DOHH2 (cell line): ENCODE measurements around the gene NUDT16L1.
A peak's percentile ranks its signal among the peaks of the same experiment; 100 is the strongest.

Experiments
- H3F3A ChIP-seq: fragments of 200-600 bp; sonication (generic), shearing (Covaris generic); 2 replicates; pipeline ENCODE4 v1.6.0; 2016; ENCODE audit warnings: antibody characterized with exemption, mild to moderate bottlenecking; ENCODE audit not compliant: control insufficient read depth, insufficient read depth
- H3K27ac ChIP-seq: fragments of 200-600 bp; sonication (generic); 2 replicates; pipeline ENCODE4 v1.5.1; 2014; ENCODE audit warnings: low read depth, mild to moderate bottlenecking, low read length, moderate library complexity
- H3K27me3 ChIP-seq: fragments of 200-600 bp; sonication (generic); 2 replicates; pipeline ENCODE4 v1.6.1; 2014; ENCODE audit warnings: mild to moderate bottlenecking, low read length, mixed read lengths; ENCODE audit not compliant: control insufficient read depth
- H3K36me3 ChIP-seq: fragments of 200-600 bp; sonication (generic); 2 replicates; pipeline ENCODE4 v1.6.1; 2014; ENCODE audit warnings: mild to moderate bottlenecking, low read length, moderate library complexity, mixed read lengths; ENCODE audit not compliant: control insufficient read depth
- H3K4me1 ChIP-seq: fragments of 200-600 bp; sonication (generic); 2 replicates; pipeline ENCODE4 v1.6.1; 2014; ENCODE audit warnings: mild to moderate bottlenecking, low read length, mixed read lengths; ENCODE audit not compliant: control insufficient read depth
- H3K4me2 ChIP-seq: fragments of 200-600 bp; sonication (generic); 2 replicates; pipeline ENCODE4 v1.6.0; 2014; ENCODE audit warnings: mild to moderate bottlenecking, low read length, moderate library complexity
- H3K4me3 ChIP-seq: fragments of 200-600 bp; sonication (generic); 2 replicates; pipeline ENCODE4 v1.5.1; 2014; ENCODE audit warnings: mild to moderate bottlenecking, low read length, mixed read lengths
- H3K79me2 ChIP-seq: fragments of 200-600 bp; sonication (generic); 2 replicates; pipeline ENCODE4 v1.6.1; 2014; ENCODE audit warnings: mild to moderate bottlenecking, low read length, mixed read lengths; ENCODE audit not compliant: control insufficient read depth
- H3K9me2 ChIP-seq: fragments of 200-600 bp; sonication (generic); replicated peaks from 2 replicates; pipeline ENCODE4 v1.6.1; 2014; ENCODE audit warnings: mild to moderate bottlenecking, low read length, mixed read lengths; ENCODE audit not compliant: control insufficient read depth
- H3K9me3 ChIP-seq: fragments of 200-600 bp; sonication (generic); 2 replicates; pipeline ENCODE4 v1.6.1; 2014; ENCODE audit warnings: antibody characterized with exemption, low read length, mixed read lengths; ENCODE audit not compliant: control insufficient read depth, insufficient read depth
- H4K20me1 ChIP-seq: fragments of 200-600 bp; sonication (generic); 2 replicates; pipeline ENCODE4 v1.6.0; 2014; ENCODE audit warnings: low read depth, mild to moderate bottlenecking, antibody characterized with exemption, low read length, moderate library complexity; ENCODE audit not compliant: control insufficient read depth, insufficient read depth
- CTCF ChIP-seq: fragments of 200-600 bp; sonication (generic); IDR thresholded peaks from one replicate; pipeline ENCODE4 v1.5.1; 2014; ENCODE audit warnings: antibody characterized with exemption, mild to moderate bottlenecking, low read depth, low read length; ENCODE audit not compliant: poor library complexity, severe bottlenecking
- EZH2phosphoT487 ChIP-seq: fragments of 200-600 bp; sonication (generic); IDR thresholded peaks from 2 replicates; pipeline ENCODE4 v1.6.1; 2017; ENCODE audit warnings: borderline replicate concordance, mild to moderate bottlenecking, antibody characterized with exemption, low read length, moderate library complexity, mixed read lengths

The NUDT16L1 gene

GRCh38 chr16:4691666-4692412 is 1.5 kb upstream of the NUDT16L1 start:
- no peaks in the 10 kb centered on the region for H3K27me3 ChIP-seq
- H3K27ac ChIP-seq, result no peak overlapping the region
- no peak for TF ChIP-seq CTCF
- H3K9me3 ChIP-seq, result no peaks in the 10 kb centered on the region
- peaks cover 15% of the 10 kb centered on the region for H3K4me1 ChIP-seq
- H3K36me3 ChIP-seq, result peaks cover 17% of the 10 kb centered on the region
- H3K4me3 ChIP-seq, result no peak overlapping the region
- H3K4me2 ChIP-seq, result no peak overlapping the region
- H3F3A ChIP-seq, result no peaks in the 10 kb centered on the region
- no peaks in the 10 kb centered on the region for H3K9me2 ChIP-seq
- peaks cover 4% of the 10 kb centered on the region; the same call in 1 of the 2 replicates for H4K20me1 ChIP-seq
- peaks cover 16% of the 10 kb centered on the region for H3K79me2 ChIP-seq

GRCh38 chr16:4692460-4693295 is 684 bp upstream of the NUDT16L1 start:
- H3K4me3 ChIP-seq, result peak overlapping the region; percentile 80

GRCh38 chr16:4693956-4694641 is 737 bp downstream of the NUDT16L1 start:
- peaks cover 4% of the 10 kb centered on the region; the same call in 1 of the 2 replicates for H4K20me1 ChIP-seq
- peaks cover 32% of the 10 kb centered on the region for H3K36me3 ChIP-seq

More at GRCh38 chr16:4692460-4693295, 684 bp upstream of the NUDT16L1 start:
- TF ChIP-seq EZH2phosphoT487, result no peak
- TF ChIP-seq CTCF, result no peak
- no peaks in the 10 kb centered on the region for H3K9me2 ChIP-seq
- H3K9me3 ChIP-seq, result no peaks in the 10 kb centered on the region
- no peaks in the 10 kb centered on the region for H3K27me3 ChIP-seq
- H3K4me1 ChIP-seq, result peaks cover 15% of the 10 kb centered on the region
- H3K27ac ChIP-seq, result no peak overlapping the region
- H3K36me3 ChIP-seq, result peaks cover 24% of the 10 kb centered on the region
- peaks cover 4% of the 10 kb centered on the region; the same call in 1 of the 2 replicates for H4K20me1 ChIP-seq
- peak overlapping the region; percentile 99 for H3K4me2 ChIP-seq
- H3F3A ChIP-seq, result no peaks in the 10 kb centered on the region
- peaks cover 16% of the 10 kb centered on the region for H3K79me2 ChIP-seq

More at GRCh38 chr16:4693956-4694641, 737 bp downstream of the NUDT16L1 start:
- H3K79me2 ChIP-seq, result peaks cover 16% of the 10 kb centered on the region
- peaks cover 15% of the 10 kb centered on the region for H3K4me1 ChIP-seq
- H3K27ac ChIP-seq, result peak overlapping the region; percentile 25
- no peaks in the 10 kb centered on the region for H3K9me2 ChIP-seq
- no peaks in the 10 kb centered on the region for H3K27me3 ChIP-seq
- H3K4me2 ChIP-seq, result peak overlapping the region; percentile 88
- no peaks in the 10 kb centered on the region for H3F3A ChIP-seq
- no peak for TF ChIP-seq EZH2phosphoT487
- no peak for TF ChIP-seq CTCF
- no peaks in the 10 kb centered on the region for H3K9me3 ChIP-seq
- H3K4me3 ChIP-seq, result peak overlapping the region; percentile 80
